ENCODE results near the gene AOC1.

DNA sequence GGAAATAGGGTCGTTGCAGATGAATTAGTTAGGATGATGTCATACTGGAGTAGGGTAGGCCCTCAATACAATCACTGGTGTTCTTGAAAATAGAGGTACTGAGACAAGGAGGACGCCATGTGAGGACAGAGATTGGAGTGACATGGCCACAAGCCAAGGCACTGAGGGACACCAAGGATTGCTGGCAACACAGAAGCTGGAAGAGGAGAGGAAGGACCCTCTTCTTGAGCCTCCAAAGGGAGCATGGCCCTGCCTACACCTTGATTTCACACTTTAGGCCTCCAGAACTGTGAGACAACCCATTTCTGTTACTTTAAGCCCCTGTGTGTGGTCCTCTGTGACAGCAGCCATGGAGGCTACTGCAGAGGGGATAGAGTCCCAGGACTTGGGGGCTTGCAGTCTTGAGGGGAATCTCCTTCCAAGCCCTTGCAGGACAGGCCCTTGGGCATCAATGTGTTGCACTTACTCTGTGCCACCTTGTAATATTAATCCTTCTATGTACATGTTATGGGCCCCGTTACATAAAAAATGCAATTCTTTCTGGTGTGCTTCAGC lies 3.7 kb upstream of the AOC1 start:
- TF ChIP-seq, protein P1, sequence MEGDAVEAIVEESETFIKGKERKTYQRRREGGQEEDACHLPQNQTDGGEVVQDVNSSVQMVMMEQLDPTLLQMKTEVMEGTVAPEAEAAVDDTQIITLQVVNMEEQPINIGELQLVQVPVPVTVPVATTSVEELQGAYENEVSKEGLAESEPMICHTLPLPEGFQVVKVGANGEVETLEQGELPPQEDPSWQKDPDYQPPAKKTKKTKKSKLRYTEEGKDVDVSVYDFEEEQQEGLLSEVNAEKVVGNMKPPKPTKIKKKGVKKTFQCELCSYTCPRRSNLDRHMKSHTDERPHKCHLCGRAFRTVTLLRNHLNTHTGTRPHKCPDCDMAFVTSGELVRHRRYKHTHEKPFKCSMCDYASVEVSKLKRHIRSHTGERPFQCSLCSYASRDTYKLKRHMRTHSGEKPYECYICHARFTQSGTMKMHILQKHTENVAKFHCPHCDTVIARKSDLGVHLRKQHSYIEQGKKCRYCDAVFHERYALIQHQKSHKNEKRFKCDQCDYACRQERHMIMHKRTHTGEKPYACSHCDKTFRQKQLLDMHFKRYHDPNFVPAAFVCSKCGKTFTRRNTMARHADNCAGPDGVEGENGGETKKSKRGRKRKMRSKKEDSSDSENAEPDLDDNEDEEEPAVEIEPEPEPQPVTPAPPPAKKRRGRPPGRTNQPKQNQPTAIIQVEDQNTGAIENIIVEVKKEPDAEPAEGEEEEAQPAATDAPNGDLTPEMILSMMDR (conservative IDR thresholded peaks at IDR 0.05; ENCODE audit: low read depth, low read length) = no peak
- no peak for TF ChIP-seq EZH2 (IDR thresholded peaks at IDR 0.05; ENCODE audit: borderline replicate concordance, low read depth, low read length, poor library complexity, severe bottlenecking)

Data from A673 (cell line).